Activated CD4-positive, alpha-beta T cell treated with anti-CD3 and anti-CD28 coated beads for 48 hours (primary cell): ENCODE measurements around the gene ANKRD23.
"Not testable (repeated sequence)": the region's sequence is repeated elsewhere in the genome, so short reads cannot be mapped to it uniquely, and the experiment has no call there.

Experiments
- DNase-seq: peaks from one replicate; pipeline ENCODE4 v3.0.0-alpha.2; 2020

The ANKRD23 gene

GRCh38 chr2:96813656-96814055 is 30.2 kb downstream of the ANKRD23 start:
- DNase-seq = no peak

- no peak for DNase-seq
These were observed 31.9 kb downstream of the ANKRD23 start for GRCh38 chr2:96811917-96812316.

GRCh38 chr2:96810783-96811192 is 33.0 kb downstream of the ANKRD23 start:
- DNase-seq = no peak

- DNase-seq = no peak
These were observed 33.7 kb downstream of the ANKRD23 start for GRCh38 chr2:96809951-96810782.

- no peak for DNase-seq
These were observed 34.5 kb downstream of the ANKRD23 start for GRCh38 chr2:96809216-96809882.

- no peak for DNase-seq
These were observed 35.5 kb downstream of the ANKRD23 start for GRCh38 chr2:96808176-96808837.

- DNase-seq = no peak
These were observed 36.7 kb downstream of the ANKRD23 start for GRCh38 chr2:96807127-96807471.

GRCh38 chr2:96806468-96807126 is 37.2 kb downstream of the ANKRD23 start:
- DNase-seq = no peak

- not testable (repeated sequence) for DNase-seq
These were observed 37.9 kb downstream of the ANKRD23 start for GRCh38 chr2:96805946-96806345.

- DNase-seq = no peak
These were observed 38.8 kb downstream of the ANKRD23 start for GRCh38 chr2:96804986-96805385.

- DNase-seq = no peak
These were observed 41.1 kb downstream of the ANKRD23 start for GRCh38 chr2:96802721-96803120.

- peak; percentile 63 for DNase-seq
These were observed 41.8 kb downstream of the ANKRD23 start for GRCh38 chr2:96801786-96802595.

- DNase-seq = peak; percentile 83
These were observed 42.6 kb downstream of the ANKRD23 start for GRCh38 chr2:96801005-96801785.

GRCh38 chr2:96800061-96801004 is 43.5 kb downstream of the ANKRD23 start:
- DNase-seq = no peak

GRCh38 chr2:96799623-96799935 is 44.2 kb downstream of the ANKRD23 start:
- no peak for DNase-seq

- DNase-seq = no peak
These were observed 44.8 kb downstream of the ANKRD23 start for GRCh38 chr2:96798733-96799622.

- DNase-seq = no peak
These were observed 46.7 kb downstream of the ANKRD23 start for GRCh38 chr2:96797066-96797625.

- DNase-seq = not testable (repeated sequence)
These were observed 47.3 kb downstream of the ANKRD23 start for GRCh38 chr2:96796497-96796896.

- DNase-seq = no peak
These were observed 48.7 kb downstream of the ANKRD23 start for GRCh38 chr2:96795076-96795475.
